GM10266 (cell line): ENCODE measurements around the gene RARRES2.
A peak's percentile ranks its signal among the peaks of the same experiment; 100 is the strongest.
"Not testable (repeated sequence)": the region's sequence is repeated elsewhere in the genome, so short reads cannot be mapped to it uniquely, and the experiment has no call there.

Source experiments
- DNase-seq: peaks from one replicate; pipeline ENCODE4 v3.0.0; 2012; ENCODE audit errors: extremely low spot score
- CTCF ChIP-seq: IDR thresholded peaks from 2 replicates; pipeline ENCODE4 v1.5.1; 2012; ENCODE audit warnings: mild to moderate bottlenecking, low read depth; ENCODE audit not compliant: control insufficient read depth, insufficient read depth; ENCODE audit errors: missing control alignments

Gene RARRES2

GRCh38 chr7:150323682-150324372 is 17.6 kb downstream of the RARRES2 start:
- DNase-seq = peak; percentile 17
- TF ChIP-seq CTCF = no peak

- TF ChIP-seq CTCF = peak; percentile 43
- peak; percentile 84 for DNase-seq
These were observed 18.4 kb downstream of the RARRES2 start, which contains the start of the genes ACTR3C and LRRC61 for GRCh38 chr7:150322833-150323681. Gene ACTR3C (minus strand): TSS chr7:150323545. CDS start chr7:150295296, 28,249 bp downstream. Gene LRRC61 (plus strand): TSS chr7:150323355. CDS start chr7:150336862, 13,507 bp downstream.

- DNase-seq = peak; percentile 25
- no peak for TF ChIP-seq CTCF
These were observed 19.2 kb downstream of the RARRES2 start for GRCh38 chr7:150322114-150322832.

GRCh38 chr7:150321788-150322113 is 19.7 kb downstream of the RARRES2 start:
- DNase-seq = no peak
- TF ChIP-seq CTCF = no peak

GRCh38 chr7:150317748-150318444 is 23.5 kb downstream of the RARRES2 start:
- no peak for DNase-seq
- no peak for TF ChIP-seq CTCF

GRCh38 chr7:150316987-150317386 is 24.4 kb downstream of the RARRES2 start:
- DNase-seq = not testable (repeated sequence)

GRCh38 chr7:150314639-150315239 is 26.7 kb downstream of the RARRES2 start:
- DNase-seq = no peak
- no peak for TF ChIP-seq CTCF
